LNCaP clone FGC (cell line): Measurements from ENCODE around the gene HMCES.

ENCODE experiments used
- DNase-seq: peaks from one replicate; pipeline ENCODE4 v3.0.0-alpha.2; 2011; ENCODE audit warnings: low read depth
- H3K4me3 ChIP-seq: 2 replicates; pipeline ENCODE4 v1.5.1; 2011; ENCODE audit warnings: mild to moderate bottlenecking, low read depth, low read length, control low read depth
- TF ChIP-seq, protein P1 (sequence below): IDR thresholded peaks from 2 replicates; pipeline ENCODE4 v1.5.1; 2012; ENCODE audit warnings: mild to moderate bottlenecking; ENCODE audit not compliant: control insufficient read depth, insufficient read depth; ENCODE audit errors: extremely low read depth

Gene HMCES

DNA sequence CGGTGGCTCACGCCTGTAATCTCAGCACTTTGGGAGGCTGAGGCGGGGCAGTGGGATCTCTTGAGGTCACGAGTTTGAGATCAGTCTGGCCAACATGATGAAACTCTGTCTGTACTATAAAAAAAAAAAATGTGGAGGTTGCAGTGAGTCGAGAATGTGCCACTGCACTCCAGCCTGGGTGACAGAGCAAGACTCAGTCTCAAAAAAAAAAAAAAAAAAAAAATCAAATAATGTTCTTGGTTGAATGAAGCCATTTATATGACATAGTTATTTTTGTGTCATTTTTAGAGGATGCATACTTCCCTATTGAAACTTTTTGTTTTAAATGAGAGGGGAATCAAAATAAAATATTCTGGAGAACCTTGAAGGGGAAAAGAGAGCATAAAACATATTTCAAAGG, 3.1 kb downstream of the HMCES start:
- TF ChIP-seq, protein P1, sequence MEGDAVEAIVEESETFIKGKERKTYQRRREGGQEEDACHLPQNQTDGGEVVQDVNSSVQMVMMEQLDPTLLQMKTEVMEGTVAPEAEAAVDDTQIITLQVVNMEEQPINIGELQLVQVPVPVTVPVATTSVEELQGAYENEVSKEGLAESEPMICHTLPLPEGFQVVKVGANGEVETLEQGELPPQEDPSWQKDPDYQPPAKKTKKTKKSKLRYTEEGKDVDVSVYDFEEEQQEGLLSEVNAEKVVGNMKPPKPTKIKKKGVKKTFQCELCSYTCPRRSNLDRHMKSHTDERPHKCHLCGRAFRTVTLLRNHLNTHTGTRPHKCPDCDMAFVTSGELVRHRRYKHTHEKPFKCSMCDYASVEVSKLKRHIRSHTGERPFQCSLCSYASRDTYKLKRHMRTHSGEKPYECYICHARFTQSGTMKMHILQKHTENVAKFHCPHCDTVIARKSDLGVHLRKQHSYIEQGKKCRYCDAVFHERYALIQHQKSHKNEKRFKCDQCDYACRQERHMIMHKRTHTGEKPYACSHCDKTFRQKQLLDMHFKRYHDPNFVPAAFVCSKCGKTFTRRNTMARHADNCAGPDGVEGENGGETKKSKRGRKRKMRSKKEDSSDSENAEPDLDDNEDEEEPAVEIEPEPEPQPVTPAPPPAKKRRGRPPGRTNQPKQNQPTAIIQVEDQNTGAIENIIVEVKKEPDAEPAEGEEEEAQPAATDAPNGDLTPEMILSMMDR: no peak
- no peak overlapping the region for H3K4me3 ChIP-seq
- no peak for DNase-seq

- TF ChIP-seq, protein P1: no peak
- DNase-seq: no peak
- no peak overlapping the region for H3K4me3 ChIP-seq
Observed at GRCh38 chr3:129282727-129283327, 4.2 kb downstream of the HMCES start.

DNA sequence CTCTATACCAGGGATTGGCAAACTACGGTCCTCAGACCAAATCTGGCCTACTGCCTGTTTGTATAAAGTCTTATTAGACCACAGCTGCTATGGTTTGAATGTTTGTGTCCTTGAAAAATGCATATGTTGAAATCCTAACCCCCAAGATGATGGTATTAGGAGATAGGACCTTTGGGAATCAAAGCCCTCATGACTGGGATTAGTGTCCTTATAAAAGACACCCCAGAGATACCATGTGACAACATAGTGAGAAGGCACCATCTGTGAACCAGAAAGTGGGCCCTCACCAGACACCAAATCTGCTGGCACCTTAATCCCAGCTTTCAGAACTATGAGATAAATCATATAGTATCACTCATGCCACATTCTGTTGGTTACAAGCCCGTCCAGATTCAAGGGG, 7.4 kb downstream of the HMCES start:
- TF ChIP-seq, protein P1: no peak
- no peak overlapping the region for H3K4me3 ChIP-seq
- DNase-seq: no peak

DNA sequence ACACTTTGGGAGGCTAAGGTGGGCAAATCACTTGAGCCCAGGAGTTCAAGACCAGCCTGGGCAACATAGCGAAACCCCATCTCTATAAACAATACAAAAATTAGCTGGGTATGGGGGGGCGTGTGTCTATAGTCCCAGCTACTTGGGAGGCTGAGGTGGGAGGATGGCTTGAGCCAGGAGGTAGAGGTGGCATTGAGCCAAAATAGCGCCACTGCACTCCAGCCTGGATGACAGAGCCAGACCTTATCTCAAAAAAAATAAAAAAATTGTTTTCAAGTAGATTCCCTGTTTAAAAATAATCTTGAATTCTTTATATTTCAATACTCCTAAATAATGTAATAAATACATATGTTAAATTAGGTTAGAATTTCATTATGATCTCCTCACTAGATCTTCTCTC, 9.8 kb downstream of the HMCES start:
- DNase-seq: no peak
- H3K4me3 ChIP-seq: no peak overlapping the region
- TF ChIP-seq, protein P1: no peak

DNA sequence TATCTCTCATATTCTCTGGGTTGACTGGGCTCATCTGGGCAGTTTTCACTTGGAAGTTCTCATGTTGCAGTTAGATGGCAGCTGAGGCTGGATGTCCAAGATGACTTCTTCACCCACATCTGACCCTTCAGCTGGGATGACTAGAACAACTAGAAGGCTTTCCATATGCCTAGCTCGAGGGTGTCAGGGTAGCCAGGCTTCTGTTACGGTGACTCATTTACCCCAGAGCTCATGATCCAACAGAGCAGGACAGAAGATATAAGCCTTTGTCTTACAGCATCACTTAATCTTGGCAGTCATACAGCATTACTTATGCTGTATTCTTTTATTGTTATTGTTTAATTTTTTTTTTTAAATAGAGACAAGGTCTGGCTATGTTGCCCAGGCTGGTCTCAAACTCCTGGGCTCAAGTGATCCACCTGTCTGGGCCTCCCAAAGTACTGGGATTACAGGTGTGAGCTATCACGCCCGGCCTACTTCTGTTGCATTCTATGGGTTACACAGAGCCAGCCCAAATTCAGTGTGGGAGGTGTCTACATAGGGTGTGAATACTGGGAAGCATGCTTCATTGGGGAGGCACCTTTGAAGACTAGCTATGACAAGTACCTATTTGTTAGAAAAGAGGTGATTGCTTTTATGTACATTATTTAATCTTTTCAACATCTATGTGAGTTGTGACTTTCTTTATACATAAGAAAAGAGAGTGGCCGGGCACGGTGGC, 10.7 kb downstream of the HMCES start:
- TF ChIP-seq, protein P1: no peak
- no peak overlapping the region for H3K4me3 ChIP-seq
- DNase-seq: no peak

DNA sequence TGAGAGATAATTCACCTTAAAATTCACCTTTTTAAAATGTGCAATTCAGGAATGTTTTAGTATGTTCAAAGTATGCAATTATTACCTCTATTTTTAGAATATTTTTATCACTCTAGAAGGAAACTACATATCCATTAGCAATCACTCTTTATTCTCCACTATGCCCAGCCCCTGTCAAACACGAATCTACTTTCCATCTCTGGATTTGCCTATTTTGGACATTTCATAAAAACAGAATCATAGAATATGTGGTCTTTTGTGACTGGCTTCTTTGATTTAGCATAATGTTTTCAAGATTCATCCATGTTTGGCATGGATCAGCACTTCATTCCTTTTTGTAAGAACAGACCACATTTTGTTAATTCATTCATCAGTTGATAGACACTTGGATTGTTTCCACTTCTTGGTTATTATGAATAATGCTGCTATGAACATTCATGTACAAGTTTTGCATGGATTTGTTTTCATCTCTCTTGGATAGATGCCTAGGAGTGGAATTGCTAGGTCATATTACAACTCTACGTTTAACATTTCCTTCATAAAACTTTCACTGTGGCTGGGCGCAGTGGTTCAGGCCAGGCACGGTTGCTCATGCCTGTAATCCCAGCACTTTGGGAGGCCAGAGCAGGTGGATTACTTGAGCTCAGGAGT, 12.7 kb downstream of the HMCES start:
- no peak overlapping the region for H3K4me3 ChIP-seq
- TF ChIP-seq, protein P1: no peak
- no peak for DNase-seq

DNA sequence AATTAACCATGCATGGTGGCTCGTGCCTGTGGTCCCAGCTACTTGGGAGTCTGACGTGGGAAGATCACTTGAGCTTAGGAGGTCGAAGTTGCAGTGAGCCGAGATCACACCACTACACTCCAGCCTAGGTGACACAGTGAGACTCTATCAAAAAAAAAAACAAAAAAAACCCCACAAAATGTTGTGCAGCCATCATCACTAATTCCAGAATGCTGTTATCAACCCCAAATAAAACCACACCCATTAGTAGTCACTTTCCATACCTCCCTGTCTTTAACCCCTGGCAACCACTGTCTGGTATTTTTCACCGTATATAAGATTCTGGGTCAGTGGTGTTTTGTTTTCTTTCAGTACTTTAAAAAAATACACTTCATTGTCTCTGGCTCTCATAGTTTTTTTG, 16.6 kb downstream of the HMCES start:
- TF ChIP-seq, protein P1: no peak
- DNase-seq: no peak
- H3K4me3 ChIP-seq: no peak overlapping the region
